OCI-LY7 (cell line): Measurements from ENCODE around the gene PSMD7.
"Not testable (repeated sequence)": the region's sequence is repeated elsewhere in the genome, so short reads cannot be mapped to it uniquely, and the experiment has no call there.

Experiments used
- EZH2phosphoT487 ChIP-seq: fragments of 200-600 bp; sonication (generic); IDR thresholded peaks from 2 replicates; pipeline ENCODE4 v1.6.1; 2018; ENCODE audit warnings: low read depth, borderline replicate concordance, mild to moderate bottlenecking, mixed run types, antibody characterized with exemption, low read length, moderate library complexity, mixed read lengths
- TF ChIP-seq, protein P1 (sequence below): fragments of 200-600 bp; sonication (generic); conservative IDR thresholded peaks from 2 replicates; pipeline ENCODE4 v1.5.1; 2014; ENCODE audit warnings: mild to moderate bottlenecking, antibody characterized with exemption, low read length, moderate library complexity, mixed read lengths

DNA sequence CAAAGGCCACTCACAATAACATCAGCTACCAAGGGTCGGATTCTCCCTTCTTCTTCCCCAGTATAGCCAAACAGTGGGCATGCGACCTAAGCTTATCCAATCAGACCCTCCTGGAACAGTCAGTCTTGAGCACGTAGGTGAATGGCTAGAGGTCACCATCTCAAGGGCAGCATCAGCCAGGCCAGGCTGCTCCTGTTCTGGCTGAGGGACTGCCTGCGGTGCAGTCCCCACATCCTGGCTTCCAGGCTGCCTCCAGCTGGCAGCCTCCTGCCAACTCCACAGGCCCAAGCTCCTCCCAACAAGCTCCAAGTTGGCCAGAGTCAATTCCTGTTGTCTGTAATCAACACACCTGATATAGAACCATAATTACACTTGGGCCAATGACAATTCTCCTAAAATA is 56.4 kb downstream of the PSMD7 start:
- TF ChIP-seq, protein P1, sequence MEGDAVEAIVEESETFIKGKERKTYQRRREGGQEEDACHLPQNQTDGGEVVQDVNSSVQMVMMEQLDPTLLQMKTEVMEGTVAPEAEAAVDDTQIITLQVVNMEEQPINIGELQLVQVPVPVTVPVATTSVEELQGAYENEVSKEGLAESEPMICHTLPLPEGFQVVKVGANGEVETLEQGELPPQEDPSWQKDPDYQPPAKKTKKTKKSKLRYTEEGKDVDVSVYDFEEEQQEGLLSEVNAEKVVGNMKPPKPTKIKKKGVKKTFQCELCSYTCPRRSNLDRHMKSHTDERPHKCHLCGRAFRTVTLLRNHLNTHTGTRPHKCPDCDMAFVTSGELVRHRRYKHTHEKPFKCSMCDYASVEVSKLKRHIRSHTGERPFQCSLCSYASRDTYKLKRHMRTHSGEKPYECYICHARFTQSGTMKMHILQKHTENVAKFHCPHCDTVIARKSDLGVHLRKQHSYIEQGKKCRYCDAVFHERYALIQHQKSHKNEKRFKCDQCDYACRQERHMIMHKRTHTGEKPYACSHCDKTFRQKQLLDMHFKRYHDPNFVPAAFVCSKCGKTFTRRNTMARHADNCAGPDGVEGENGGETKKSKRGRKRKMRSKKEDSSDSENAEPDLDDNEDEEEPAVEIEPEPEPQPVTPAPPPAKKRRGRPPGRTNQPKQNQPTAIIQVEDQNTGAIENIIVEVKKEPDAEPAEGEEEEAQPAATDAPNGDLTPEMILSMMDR = not testable (repeated sequence)
- not testable (repeated sequence) for TF ChIP-seq EZH2phosphoT487
